Testis (tissue), 2 donors: Measurements from ENCODE around the gene REEP5.

Source experiments
- POLR2A ChIP-seq: fragments of 450-650 bp; IDR thresholded peaks from one replicate; pipeline ENCODE4 v1.6.1; 2017; ENCODE audit warnings: antibody characterized with exemption, mild to moderate bottlenecking, moderate library complexity
- TF ChIP-seq, protein P1 (sequence below), 3 experiments: fragments of 450-650 bp in 2 of 3; fragments of 200-600 bp in 1 of 3; sonication (generic) in 1 of 3; IDR thresholded peaks; one replicate each; pipeline ENCODE4 v1.5.1; 2016 to 2019; ENCODE audit warnings: antibody characterized with exemption in 3 of 3, mild to moderate bottlenecking in 2 of 3, moderate library complexity in 1 of 3

DNA sequence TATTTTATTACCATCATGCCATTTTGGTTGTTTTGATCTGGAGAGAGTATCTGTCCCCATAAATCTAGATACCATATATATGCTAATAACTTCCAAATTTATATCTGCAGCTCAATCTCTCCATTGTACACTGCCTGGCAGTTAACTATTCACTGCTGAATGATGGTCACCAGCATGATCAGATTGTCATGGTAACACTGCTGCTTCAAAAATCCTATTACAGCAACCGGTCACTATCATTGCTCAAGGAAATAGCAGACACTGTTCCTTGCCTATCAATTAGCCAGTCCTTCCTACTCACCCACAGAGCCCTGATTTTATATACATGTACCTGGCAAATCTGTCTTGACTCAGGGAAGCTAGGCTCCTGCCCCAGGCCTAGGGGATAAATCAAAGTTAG lies 11.5 kb downstream of the REEP5 start:
- TF ChIP-seq, protein P1, sequence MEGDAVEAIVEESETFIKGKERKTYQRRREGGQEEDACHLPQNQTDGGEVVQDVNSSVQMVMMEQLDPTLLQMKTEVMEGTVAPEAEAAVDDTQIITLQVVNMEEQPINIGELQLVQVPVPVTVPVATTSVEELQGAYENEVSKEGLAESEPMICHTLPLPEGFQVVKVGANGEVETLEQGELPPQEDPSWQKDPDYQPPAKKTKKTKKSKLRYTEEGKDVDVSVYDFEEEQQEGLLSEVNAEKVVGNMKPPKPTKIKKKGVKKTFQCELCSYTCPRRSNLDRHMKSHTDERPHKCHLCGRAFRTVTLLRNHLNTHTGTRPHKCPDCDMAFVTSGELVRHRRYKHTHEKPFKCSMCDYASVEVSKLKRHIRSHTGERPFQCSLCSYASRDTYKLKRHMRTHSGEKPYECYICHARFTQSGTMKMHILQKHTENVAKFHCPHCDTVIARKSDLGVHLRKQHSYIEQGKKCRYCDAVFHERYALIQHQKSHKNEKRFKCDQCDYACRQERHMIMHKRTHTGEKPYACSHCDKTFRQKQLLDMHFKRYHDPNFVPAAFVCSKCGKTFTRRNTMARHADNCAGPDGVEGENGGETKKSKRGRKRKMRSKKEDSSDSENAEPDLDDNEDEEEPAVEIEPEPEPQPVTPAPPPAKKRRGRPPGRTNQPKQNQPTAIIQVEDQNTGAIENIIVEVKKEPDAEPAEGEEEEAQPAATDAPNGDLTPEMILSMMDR (IDR thresholded peaks at IDR 0.05), result no peak
- no peak for TF ChIP-seq POLR2A
